ENCODE measurements around the gene RASSF4.

Gene RASSF4

DNA sequence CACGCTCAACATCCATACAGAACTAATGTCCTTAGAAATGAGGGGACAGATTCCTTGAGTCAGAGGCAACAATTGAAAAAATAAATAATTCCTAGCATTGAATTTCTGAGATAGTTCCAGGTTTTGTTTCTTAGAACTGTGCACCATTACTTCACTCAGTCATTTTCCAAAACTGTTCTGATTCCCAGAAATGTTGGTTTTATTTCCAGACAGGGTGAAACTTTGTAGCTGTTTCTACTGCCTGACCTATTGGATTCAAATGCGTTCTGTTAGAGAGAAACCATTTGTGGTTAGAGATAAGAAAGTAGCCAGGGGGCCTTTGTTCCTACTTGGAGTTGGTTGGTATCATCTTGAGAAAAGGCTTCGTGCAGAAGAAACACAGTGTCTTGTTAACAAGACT is 27.1 kb downstream of the RASSF4 start:
- Histone ChIP-seq H3K9ac (ENCODE audit: low read depth in 1 of 2, low read length in 2 of 2) (no peak overlapping the region), H3K4me3 (ENCODE audit: low read length in 2 of 2) (no peak overlapping the region), H3K9me3 (ENCODE audit: control insufficient read depth in 2 of 2, low read length in 2 of 2) (no peaks in the 10 kb centered on the region), H3K4me1 (ENCODE audit: control insufficient read depth in 2 of 2, insufficient read depth in 2 of 2, low read length in 2 of 2) (peaks cover 0 to 9% of the 10 kb centered on the region in 2 donors), H3K27ac (ENCODE audit: low read depth in 2 of 2, low read length in 2 of 2) (peak overlapping the region in 1 of 2 donors; percentile 27), H3K27me3 (ENCODE audit: control insufficient read depth in 2 of 2, insufficient read depth in 2 of 2, low read length in 2 of 2) (no peaks in the 10 kb centered on the region), H3K36me3 (ENCODE audit: control insufficient read depth in 2 of 2, insufficient read depth in 2 of 2, low read length in 2 of 2) (peaks cover 7 to 12% of the 10 kb centered on the region in 2 donors)

DNA sequence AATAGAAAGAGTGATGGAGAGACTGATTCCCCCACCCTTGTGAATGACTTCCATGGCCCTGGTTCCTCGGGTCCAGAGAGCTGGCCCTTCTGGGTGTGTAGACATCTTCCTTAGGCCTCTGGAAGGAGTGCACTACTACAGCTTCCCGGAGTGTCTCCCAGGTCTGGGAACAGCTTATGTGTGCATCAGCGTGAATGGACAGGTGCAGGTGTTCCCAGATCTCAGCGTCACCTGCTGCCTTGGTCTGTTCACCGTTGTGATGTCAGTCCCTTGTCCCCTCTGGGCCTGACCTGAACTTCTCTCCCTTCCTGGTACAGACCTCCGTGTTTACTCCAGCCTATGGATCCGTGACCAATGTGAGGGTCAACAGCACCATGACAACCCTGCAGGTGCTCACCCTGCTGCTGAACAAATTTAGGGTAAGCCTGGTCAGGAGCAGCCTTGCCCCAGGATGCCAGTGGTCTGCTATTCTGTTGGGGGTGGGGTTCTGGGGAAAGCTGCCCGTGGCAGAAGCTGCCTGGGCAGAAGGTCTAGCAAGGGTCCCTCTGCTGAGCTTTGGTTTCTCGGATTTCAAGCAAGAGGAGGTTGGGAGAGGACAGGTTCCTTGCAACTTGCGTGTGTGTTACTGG is 29.5 kb downstream of the RASSF4 start:
- Histone ChIP-seq H3K9me3 (ENCODE audit: control insufficient read depth in 2 of 2, low read length in 2 of 2) (no peaks in the 10 kb centered on the region), H3K36me3 (ENCODE audit: control insufficient read depth in 2 of 2, insufficient read depth in 2 of 2, low read length in 2 of 2) (peaks cover 13 to 14% of the 10 kb centered on the region in 2 donors), H3K27me3 (ENCODE audit: control insufficient read depth in 2 of 2, insufficient read depth in 2 of 2, low read length in 2 of 2) (no peaks in the 10 kb centered on the region), H3K9ac (ENCODE audit: low read depth in 1 of 2, low read length in 2 of 2) (no peak overlapping the region), H3K27ac (ENCODE audit: low read depth in 2 of 2, low read length in 2 of 2) (no peak overlapping the region), H3K4me3 (ENCODE audit: low read length in 2 of 2) (no peak overlapping the region), H3K4me1 (ENCODE audit: control insufficient read depth in 2 of 2, insufficient read depth in 2 of 2, low read length in 2 of 2) (peaks cover 0 to 6% of the 10 kb centered on the region in 2 donors)

DNA sequence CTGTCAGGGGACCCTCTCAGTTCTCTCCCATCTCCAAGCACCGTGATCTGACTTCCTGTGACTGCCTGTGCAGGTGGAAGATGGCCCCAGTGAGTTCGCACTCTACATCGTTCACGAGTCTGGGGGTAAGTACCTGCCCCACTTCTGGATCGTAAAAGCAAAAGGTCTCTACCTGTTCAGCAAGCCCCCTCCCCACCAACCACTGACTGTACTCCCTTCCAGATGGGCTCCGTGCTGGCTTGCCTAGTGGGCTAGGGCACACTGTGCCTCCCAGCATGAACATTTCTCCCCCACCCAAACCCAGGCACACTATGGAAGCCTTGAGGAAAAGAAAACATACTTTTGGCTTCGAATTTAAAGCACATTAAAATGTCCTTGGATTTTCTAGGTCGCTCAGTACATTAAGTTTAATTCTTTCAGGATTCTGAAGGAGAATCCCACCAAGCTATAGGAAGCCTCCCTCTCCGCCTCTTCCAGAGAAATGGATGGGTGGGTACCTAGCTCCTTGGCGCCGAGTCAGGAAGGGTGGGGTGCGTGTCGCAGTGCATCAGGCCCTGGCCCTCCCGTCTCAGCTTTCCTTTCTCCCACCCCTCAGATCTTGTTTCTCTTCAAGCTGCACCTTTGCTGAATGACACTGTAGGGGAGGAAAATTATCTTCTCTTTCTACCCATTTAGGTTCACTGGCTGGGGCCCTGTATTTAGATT is 30.1 kb downstream of the RASSF4 start:
- no peak overlapping the region for H3K27ac ChIP-seq (ENCODE audit: low read depth in 2 of 2, low read length in 2 of 2)
- peaks cover 0 to 6% of the 10 kb centered on the region in 2 donors for H3K4me1 ChIP-seq (ENCODE audit: control insufficient read depth in 2 of 2, insufficient read depth in 2 of 2, low read length in 2 of 2)
- H3K9me3 ChIP-seq (ENCODE audit: control insufficient read depth in 2 of 2, low read length in 2 of 2), result no peaks in the 10 kb centered on the region
- no peak overlapping the region for H3K4me3 ChIP-seq (ENCODE audit: low read length in 2 of 2)
- H3K27me3 ChIP-seq (ENCODE audit: control insufficient read depth in 2 of 2, insufficient read depth in 2 of 2, low read length in 2 of 2), result no peaks in the 10 kb centered on the region
- peaks cover 13 to 14% of the 10 kb centered on the region in 2 donors for H3K36me3 ChIP-seq (ENCODE audit: control insufficient read depth in 2 of 2, insufficient read depth in 2 of 2, low read length in 2 of 2)
- H3K9ac ChIP-seq (ENCODE audit: low read depth in 1 of 2, low read length in 2 of 2), result no peak overlapping the region

DNA sequence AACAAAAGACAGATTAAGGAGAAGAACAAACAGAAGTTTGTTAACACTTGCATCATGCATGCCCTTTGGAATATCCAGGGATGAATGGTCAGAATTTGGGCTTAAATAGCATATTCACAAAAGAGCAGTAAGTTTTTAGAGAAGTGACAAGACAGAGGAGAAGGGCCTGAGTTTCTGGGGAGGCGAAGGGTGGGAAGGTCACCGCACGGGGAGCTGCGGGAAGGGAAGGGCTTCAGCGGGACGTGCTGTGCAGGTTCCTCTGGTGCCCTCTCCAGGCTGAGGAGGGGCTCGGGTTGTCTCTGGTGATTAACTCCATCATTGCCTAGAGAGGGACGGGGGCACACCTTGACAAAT is 30.7 kb downstream of the RASSF4 start:
- Histone ChIP-seq H3K9ac (ENCODE audit: low read depth in 1 of 2, low read length in 2 of 2) (no peak overlapping the region), H3K27ac (ENCODE audit: low read depth in 2 of 2, low read length in 2 of 2) (no peak overlapping the region), H3K36me3 (ENCODE audit: control insufficient read depth in 2 of 2, insufficient read depth in 2 of 2, low read length in 2 of 2) (peaks cover 13 to 14% of the 10 kb centered on the region in 2 donors), H3K9me3 (ENCODE audit: control insufficient read depth in 2 of 2, low read length in 2 of 2) (no peaks in the 10 kb centered on the region), H3K4me1 (ENCODE audit: control insufficient read depth in 2 of 2, insufficient read depth in 2 of 2, low read length in 2 of 2) (peaks cover 0 to 3% of the 10 kb centered on the region in 2 donors), H3K27me3 (ENCODE audit: control insufficient read depth in 2 of 2, insufficient read depth in 2 of 2, low read length in 2 of 2) (no peaks in the 10 kb centered on the region), H3K4me3 (ENCODE audit: low read length in 2 of 2) (no peak overlapping the region)

DNA sequence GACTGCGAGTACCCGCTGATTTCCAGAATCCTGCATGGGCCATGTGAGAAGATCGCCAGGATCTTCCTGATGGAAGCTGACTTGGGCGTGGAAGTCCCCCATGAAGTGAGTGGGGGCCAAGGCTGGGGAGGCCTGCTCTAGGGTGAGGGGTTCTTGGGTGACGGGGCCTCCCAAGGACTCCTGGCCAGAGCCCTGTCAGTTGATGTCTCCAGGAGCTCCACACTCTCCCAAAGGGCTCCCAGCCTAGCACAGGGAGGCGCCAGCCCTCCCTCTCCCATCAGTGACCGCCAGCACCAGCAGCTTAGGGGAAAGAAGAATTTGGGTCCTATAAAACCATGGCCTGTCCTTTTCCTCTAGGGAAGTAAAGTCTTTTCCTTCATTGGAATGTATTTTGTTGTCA is 31.4 kb downstream of the RASSF4 start:
- Histone ChIP-seq H3K27ac (ENCODE audit: low read depth in 2 of 2, low read length in 2 of 2) (no peak overlapping the region), H3K4me1 (ENCODE audit: control insufficient read depth in 2 of 2, insufficient read depth in 2 of 2, low read length in 2 of 2) (peaks cover 0 to 4% of the 10 kb centered on the region in 2 donors), H3K27me3 (ENCODE audit: control insufficient read depth in 2 of 2, insufficient read depth in 2 of 2, low read length in 2 of 2) (no peaks in the 10 kb centered on the region), H3K36me3 (ENCODE audit: control insufficient read depth in 2 of 2, insufficient read depth in 2 of 2, low read length in 2 of 2) (peaks cover 13 to 14% of the 10 kb centered on the region in 2 donors), H3K9ac (ENCODE audit: low read depth in 1 of 2, low read length in 2 of 2) (no peak overlapping the region), H3K9me3 (ENCODE audit: control insufficient read depth in 2 of 2, low read length in 2 of 2) (no peaks in the 10 kb centered on the region), H3K4me3 (ENCODE audit: low read length in 2 of 2) (no peak overlapping the region)

DNA sequence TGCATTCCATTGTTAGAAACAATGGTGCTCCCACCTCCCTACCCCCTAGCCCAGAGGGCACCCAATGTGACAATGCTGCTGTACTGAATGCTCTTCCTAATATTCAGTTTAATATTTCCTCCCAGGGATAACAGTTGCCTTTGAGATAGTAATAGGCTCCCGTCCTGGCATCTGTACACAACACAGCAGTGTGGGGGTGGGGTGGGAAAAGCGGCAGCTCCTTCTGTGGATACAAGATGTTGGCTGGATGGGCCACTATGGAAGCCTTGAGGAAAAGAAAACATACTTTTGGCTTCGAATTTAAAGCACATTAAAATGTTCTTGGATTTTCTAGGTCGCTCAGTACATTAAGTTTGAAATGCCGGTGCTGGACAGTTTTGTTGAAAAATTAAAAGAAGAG is 32.0 kb downstream of the RASSF4 start:
- H3K27me3 ChIP-seq (ENCODE audit: control insufficient read depth in 2 of 2, insufficient read depth in 2 of 2, low read length in 2 of 2), result no peaks in the 10 kb centered on the region
- no peak overlapping the region for H3K4me3 ChIP-seq (ENCODE audit: low read length in 2 of 2)
- H3K9me3 ChIP-seq (ENCODE audit: control insufficient read depth in 2 of 2, low read length in 2 of 2), result no peaks in the 10 kb centered on the region
- peaks cover 13 to 14% of the 10 kb centered on the region in 2 donors for H3K36me3 ChIP-seq (ENCODE audit: control insufficient read depth in 2 of 2, insufficient read depth in 2 of 2, low read length in 2 of 2)
- H3K4me1 ChIP-seq (ENCODE audit: control insufficient read depth in 2 of 2, insufficient read depth in 2 of 2, low read length in 2 of 2), result peaks cover 2 to 10% of the 10 kb centered on the region in 2 donors
- no peak overlapping the region for H3K27ac ChIP-seq (ENCODE audit: low read depth in 2 of 2, low read length in 2 of 2)
- no peak overlapping the region for H3K9ac ChIP-seq (ENCODE audit: low read depth in 1 of 2, low read length in 2 of 2)

DNA sequence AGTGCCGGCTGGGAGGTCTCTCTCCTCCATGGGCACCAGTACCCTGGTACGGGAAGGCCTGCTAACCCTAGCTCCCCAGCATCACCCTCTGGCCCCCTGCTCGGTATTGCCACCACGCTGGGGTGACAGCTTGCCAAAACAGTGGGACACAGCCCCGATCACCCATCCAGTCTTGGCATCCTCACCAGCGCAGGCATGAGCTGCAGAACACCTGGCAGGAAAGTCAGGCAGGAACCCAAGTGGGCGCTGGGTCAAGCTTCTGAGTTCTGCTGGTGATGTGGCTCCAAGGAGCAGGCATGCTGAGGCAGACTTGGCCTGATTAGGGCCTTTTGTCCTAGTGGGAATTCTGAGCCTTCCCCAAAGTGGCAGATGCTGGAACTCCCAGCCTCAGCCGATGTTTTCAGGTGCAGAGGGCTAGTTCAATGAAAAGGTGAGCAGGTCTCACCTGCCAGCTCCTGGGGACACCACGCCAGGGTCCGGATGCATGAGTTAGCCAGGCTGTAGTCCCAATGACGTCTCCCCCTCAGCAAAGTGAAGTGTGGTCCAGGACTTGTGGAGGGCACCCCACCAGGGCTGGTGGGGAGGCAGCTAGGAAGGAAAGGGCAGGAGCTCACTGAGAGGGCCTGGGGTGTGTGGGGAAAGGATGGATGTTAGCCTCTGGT is 32.6 kb downstream of the RASSF4 start:
- Histone ChIP-seq H3K9ac (ENCODE audit: low read depth in 1 of 2, low read length in 2 of 2) (no peak overlapping the region), H3K9me3 (ENCODE audit: control insufficient read depth in 2 of 2, low read length in 2 of 2) (no peaks in the 10 kb centered on the region), H3K27me3 (ENCODE audit: control insufficient read depth in 2 of 2, insufficient read depth in 2 of 2, low read length in 2 of 2) (no peaks in the 10 kb centered on the region), H3K4me3 (ENCODE audit: low read length in 2 of 2) (no peak overlapping the region), H3K4me1 (ENCODE audit: control insufficient read depth in 2 of 2, insufficient read depth in 2 of 2, low read length in 2 of 2) (peaks cover 7 to 14% of the 10 kb centered on the region in 2 donors), H3K36me3 (ENCODE audit: control insufficient read depth in 2 of 2, insufficient read depth in 2 of 2, low read length in 2 of 2) (peaks cover 13 to 14% of the 10 kb centered on the region in 2 donors), H3K27ac (ENCODE audit: low read depth in 2 of 2, low read length in 2 of 2) (peak overlapping the region in 1 of 2 donors; percentile 3)

DNA sequence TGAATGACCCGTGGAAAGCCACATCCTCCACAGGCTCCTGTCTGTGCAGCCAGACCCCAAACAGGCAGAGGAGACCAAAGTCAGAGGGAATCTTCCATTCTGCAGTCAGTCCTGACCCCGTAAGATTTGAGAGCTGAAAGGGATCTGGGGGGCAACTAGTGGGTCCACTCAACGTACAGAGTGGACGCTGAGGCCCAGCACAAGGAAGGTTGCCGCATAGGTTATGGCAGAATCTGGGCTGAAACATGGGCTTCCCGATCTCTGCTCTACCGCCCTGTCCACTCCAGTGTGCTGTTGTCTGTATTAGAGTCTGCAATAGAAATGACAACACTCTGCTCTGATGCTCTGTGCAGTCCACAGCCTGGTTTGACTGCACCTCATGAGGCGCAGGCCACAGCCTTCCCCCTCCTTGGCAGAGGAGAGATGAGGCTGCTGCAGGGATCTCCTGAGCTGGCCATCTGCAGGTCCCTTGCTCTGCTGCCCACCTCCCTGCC is 33.2 kb downstream of the RASSF4 start:
- no peak overlapping the region for H3K4me3 ChIP-seq (ENCODE audit: low read length in 2 of 2)
- no peaks in the 10 kb centered on the region for H3K9me3 ChIP-seq (ENCODE audit: control insufficient read depth in 2 of 2, low read length in 2 of 2)
- H3K36me3 ChIP-seq (ENCODE audit: control insufficient read depth in 2 of 2, insufficient read depth in 2 of 2, low read length in 2 of 2), result peaks cover 11 to 14% of the 10 kb centered on the region in 2 donors
- no peak overlapping the region for H3K27ac ChIP-seq (ENCODE audit: low read depth in 2 of 2, low read length in 2 of 2)
- no peak overlapping the region for H3K9ac ChIP-seq (ENCODE audit: low read depth in 1 of 2, low read length in 2 of 2)
- H3K4me1 ChIP-seq (ENCODE audit: control insufficient read depth in 2 of 2, insufficient read depth in 2 of 2, low read length in 2 of 2), result peaks cover 7 to 14% of the 10 kb centered on the region in 2 donors
- H3K27me3 ChIP-seq (ENCODE audit: control insufficient read depth in 2 of 2, insufficient read depth in 2 of 2, low read length in 2 of 2), result no peaks in the 10 kb centered on the region

DNA sequence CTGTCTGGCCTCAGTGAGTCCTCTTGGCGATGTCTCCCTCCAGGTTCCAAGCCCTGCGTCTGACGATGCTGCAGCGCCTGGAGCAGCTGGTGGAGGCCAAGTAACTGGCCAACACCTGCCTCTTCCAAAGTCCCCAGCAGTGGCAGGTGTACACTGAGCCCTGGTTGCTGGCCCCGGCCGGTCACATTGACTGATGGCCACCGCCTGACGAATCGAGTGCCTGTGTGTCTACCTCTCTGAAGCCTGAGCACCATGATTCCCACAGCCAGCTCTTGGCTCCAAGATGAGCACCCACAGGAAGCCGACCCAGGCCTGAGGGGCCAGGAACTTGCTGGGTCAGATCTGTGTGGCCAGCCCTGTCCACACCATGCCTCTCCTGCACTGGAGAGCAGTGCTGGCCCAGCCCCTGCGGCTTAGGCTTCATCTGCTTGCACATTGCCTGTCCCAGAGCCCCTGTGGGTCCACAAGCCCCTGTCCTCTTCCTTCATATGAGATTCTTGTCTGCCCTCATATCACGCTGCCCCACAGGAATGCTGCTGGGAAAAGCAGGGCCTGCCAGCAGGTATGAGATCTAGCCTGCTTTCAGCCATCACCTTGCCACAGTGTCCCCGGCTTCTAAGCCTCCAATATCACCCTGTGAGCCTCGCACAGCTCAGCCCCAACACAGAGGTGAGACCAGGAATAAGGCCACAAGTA is 33.8 kb downstream of the RASSF4 start:
- no peak overlapping the region for H3K27ac ChIP-seq (ENCODE audit: low read depth in 2 of 2, low read length in 2 of 2)

More for the DNA sequence above, 33.8 kb downstream of the RASSF4 start:
- H3K27me3 ChIP-seq (ENCODE audit: control insufficient read depth in 2 of 2, insufficient read depth in 2 of 2, low read length in 2 of 2), result no peaks in the 10 kb centered on the region
- no peak overlapping the region for H3K9ac ChIP-seq (ENCODE audit: low read depth in 1 of 2, low read length in 2 of 2)
- no peaks in the 10 kb centered on the region for H3K9me3 ChIP-seq (ENCODE audit: control insufficient read depth in 2 of 2, low read length in 2 of 2)
- H3K4me1 ChIP-seq (ENCODE audit: control insufficient read depth in 2 of 2, insufficient read depth in 2 of 2, low read length in 2 of 2), result peaks cover 7 to 14% of the 10 kb centered on the region in 2 donors
- H3K36me3 ChIP-seq (ENCODE audit: control insufficient read depth in 2 of 2, insufficient read depth in 2 of 2, low read length in 2 of 2), result peaks cover 10 to 14% of the 10 kb centered on the region in 2 donors
- H3K4me3 ChIP-seq (ENCODE audit: low read length in 2 of 2), result no peak overlapping the region
